Ectodermal cell (in vitro differentiated cells): ENCODE measurements around the gene FAM13A.

Source experiments
- H3K27ac ChIP-seq: 2 replicates; pipeline ENCODE4 v1.7.0; 2013; ENCODE audit warnings: mild to moderate bottlenecking, low read depth, low read length; ENCODE audit not compliant: insufficient read depth, poor library complexity, severe bottlenecking
- H3K27me3 ChIP-seq: 2 replicates; pipeline ENCODE4 v1.7.0; 2013; ENCODE audit warnings: mild to moderate bottlenecking, low read length; ENCODE audit not compliant: insufficient read depth, control insufficient read depth, poor library complexity, severe bottlenecking
- H3K36me3 ChIP-seq: one replicate; pipeline ENCODE4 v1.7.0; 2013; ENCODE audit warnings: low read length; ENCODE audit not compliant: control insufficient read depth, insufficient read depth
- H3K4me1 ChIP-seq: one replicate; pipeline ENCODE4 v1.7.0; 2013; ENCODE audit warnings: low read length; ENCODE audit not compliant: control insufficient read depth, insufficient read depth
- H3K4me3 ChIP-seq: 2 replicates; pipeline ENCODE4 v1.7.0; 2013; ENCODE audit warnings: low read depth, low read length, control low read depth; ENCODE audit not compliant: insufficient read depth
- H3K9me3 ChIP-seq: 2 replicates; pipeline ENCODE4 v1.7.0; 2013; ENCODE audit warnings: mild to moderate bottlenecking, low read length, moderate library complexity; ENCODE audit not compliant: control insufficient read depth
- WGBS, 2 experiments: methylation state at CpG; one replicate each; pipeline ENCODE4 v1.1.7; 2013; ENCODE audit warnings: missing lambda C conversion rate in 2 of 2; 5-methylcytosine and 5-hydroxymethylcytosine counted together

Gene FAM13A

DNA sequence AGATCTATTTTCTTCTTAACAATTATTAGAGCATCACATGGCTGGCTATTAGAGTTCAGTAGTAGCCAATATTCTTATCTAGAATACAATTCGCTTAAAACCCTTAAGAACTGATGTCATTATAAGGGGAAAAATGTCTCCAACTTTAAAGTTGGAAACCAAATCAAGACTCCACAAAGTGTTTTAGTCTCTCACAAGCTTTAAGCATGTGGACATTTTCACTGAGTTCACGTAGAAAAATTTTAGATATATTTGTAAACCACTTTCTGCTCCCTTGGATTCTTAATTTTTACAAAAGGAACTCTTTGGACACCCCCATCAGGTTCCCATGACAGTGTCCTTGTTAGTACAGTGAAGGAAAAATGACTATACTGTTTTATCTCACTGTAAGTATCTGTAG is 235.5 kb downstream of the FAM13A start:
- Histone ChIP-seq H3K4me3 (no peak overlapping the region), H3K27ac (no peak overlapping the region), H3K27me3 (no peaks in the 10 kb centered on the region), H3K4me1 (no peaks in the 10 kb centered on the region), H3K36me3 (no peaks in the 10 kb centered on the region), H3K9me3 (no peaks in the 10 kb centered on the region)
- 40 to 81% methylated on average over 1 to 2 of the region's 2 CpGs for whole genome bisulfite sequencing, 2 experiments

- Histone ChIP-seq H3K27ac (no peak overlapping the region), H3K4me1 (no peaks in the 10 kb centered on the region), H3K36me3 (no peaks in the 10 kb centered on the region), H3K4me3 (no peak overlapping the region), H3K9me3 (no peaks in the 10 kb centered on the region), H3K27me3 (no peaks in the 10 kb centered on the region)
- 84 to 86% methylated on average over 10 of the region's 10 CpGs for WGBS, 2 experiments
Measured at GRCh38 chr4:88820698-88821415, 236.1 kb downstream of the FAM13A start.

DNA sequence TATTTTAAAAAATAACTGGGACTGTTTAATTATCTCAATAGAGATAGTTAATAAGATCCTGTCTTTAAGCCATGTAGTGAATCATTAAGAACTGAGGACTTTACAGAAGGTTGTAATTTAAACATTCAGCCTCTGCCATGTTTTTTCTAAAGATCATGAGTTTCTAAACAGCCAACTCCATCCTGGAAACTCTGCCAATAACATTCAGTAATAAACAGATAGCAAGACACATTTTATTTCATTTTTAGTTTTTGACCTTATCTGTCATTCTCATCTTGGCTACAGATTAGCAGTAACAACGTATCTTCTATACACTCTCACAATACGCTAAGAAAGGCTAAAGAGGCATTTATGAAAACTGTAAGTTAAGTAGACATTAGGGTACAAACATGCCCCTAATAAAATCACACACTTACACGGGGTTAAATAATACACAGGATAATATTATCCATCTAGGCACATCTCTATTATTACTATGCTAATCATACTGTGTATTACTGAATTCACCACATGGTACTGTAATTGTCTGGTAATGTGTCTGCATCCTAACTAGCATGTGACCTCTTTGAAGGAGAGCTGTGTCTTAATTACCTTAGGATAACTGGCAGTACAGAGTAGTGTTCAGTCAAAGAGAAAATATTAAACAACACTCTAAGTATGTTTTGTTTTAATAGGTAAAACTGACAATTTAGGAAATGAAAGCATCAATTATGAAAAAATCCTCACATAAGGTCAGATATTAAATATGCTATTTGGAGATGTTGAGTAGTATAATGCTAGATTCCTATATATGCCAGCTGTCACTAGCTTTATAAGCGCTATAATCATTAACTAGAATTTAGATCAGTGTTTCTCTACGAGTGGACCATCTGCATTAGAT is 236.9 kb downstream of the FAM13A start:
- H3K27ac ChIP-seq = no peak overlapping the region

DNA sequence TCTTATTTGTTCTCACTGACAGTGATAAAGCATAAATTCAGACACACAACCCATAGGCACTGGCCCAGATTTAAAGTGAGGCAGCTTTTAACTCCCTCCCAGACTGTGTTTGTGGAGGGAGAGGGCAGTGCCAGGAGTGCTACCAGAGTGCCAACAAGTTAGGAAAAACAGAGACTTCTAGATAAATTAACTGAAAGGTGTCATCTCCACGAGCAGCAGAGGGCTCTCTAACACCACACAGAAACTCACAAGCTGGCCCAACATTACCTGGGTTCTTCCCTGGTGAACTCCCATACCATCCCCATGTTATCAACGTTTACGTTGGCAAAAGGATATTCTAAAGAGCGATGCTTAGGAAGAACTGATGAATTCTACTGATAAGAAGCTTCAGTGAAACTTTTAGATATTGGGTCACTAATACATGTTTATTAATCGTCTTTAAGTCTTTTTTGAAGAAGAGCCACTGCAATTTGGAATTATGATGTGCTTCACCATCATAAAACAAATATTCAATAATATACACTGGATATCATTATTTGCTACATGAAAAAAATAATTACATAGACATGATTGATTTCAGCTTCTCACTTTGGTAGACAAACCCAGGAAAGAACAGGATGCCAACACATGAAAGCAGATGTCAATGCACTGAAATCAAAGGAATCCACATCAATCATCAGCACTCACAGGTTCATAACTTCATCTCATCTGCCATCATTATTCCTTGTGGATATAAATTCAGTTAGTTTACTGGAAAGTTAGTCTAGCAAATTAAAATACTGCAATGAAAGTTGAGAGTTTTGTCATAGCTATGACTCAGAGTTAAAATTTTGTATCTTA is 238.1 kb downstream of the FAM13A start:
- 43 to 61% methylated on average over 4 to 5 of the region's 5 CpGs for WGBS, 2 experiments
- Histone ChIP-seq H3K27me3 (no peaks in the 10 kb centered on the region), H3K27ac (no peak overlapping the region), H3K36me3 (no peaks in the 10 kb centered on the region), H3K9me3 (no peaks in the 10 kb centered on the region), H3K4me3 (no peak overlapping the region), H3K4me1 (no peaks in the 10 kb centered on the region)

More for the DNA sequence above, 236.9 kb downstream of the FAM13A start:
- Histone ChIP-seq H3K27me3 (no peaks in the 10 kb centered on the region), H3K36me3 (no peaks in the 10 kb centered on the region), H3K4me1 (no peaks in the 10 kb centered on the region), H3K9me3 (no peaks in the 10 kb centered on the region), H3K4me3 (no peak overlapping the region)
- 59 to 92% methylated on average over 3 of the region's 5 CpGs for WGBS, 2 experiments

- no peaks in the 10 kb centered on the region for H3K9me3 ChIP-seq
- H3K27ac ChIP-seq = no peak overlapping the region
- no peaks in the 10 kb centered on the region for H3K4me1 ChIP-seq
- 97 to 100% methylated on average over 2 of the region's 2 CpGs for WGBS, 2 experiments
- H3K4me3 ChIP-seq = no peak overlapping the region
- H3K36me3 ChIP-seq = no peaks in the 10 kb centered on the region
- no peaks in the 10 kb centered on the region for H3K27me3 ChIP-seq
Measured at GRCh38 chr4:88817740-88818139, 239.2 kb downstream of the FAM13A start.

DNA sequence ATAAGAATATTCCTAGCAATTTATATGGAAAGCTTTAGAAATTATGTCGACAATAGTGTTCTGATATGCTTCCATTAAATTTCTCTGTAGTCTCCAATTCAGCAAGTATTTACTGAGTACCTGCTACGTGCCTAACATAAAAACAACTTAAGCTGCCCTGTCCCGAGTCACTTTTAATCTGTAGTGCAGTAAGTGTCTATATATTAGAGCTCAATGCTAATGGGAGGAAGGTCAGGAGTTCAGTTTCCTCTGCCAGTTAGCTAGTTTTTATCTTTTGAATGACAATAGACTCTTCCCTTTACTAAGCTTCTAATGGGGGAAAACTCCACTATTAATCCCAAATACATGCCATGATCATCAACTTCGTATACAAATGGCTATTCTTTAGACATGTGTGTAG is 240.6 kb downstream of the FAM13A start:
- 71 to 88% methylated on average over 2 of the region's 4 CpGs for WGBS, 2 experiments
- Histone ChIP-seq H3K27me3 (no peaks in the 10 kb centered on the region), H3K4me3 (no peak overlapping the region), H3K4me1 (no peaks in the 10 kb centered on the region), H3K9me3 (no peaks in the 10 kb centered on the region), H3K27ac (no peak overlapping the region), H3K36me3 (no peaks in the 10 kb centered on the region)

DNA sequence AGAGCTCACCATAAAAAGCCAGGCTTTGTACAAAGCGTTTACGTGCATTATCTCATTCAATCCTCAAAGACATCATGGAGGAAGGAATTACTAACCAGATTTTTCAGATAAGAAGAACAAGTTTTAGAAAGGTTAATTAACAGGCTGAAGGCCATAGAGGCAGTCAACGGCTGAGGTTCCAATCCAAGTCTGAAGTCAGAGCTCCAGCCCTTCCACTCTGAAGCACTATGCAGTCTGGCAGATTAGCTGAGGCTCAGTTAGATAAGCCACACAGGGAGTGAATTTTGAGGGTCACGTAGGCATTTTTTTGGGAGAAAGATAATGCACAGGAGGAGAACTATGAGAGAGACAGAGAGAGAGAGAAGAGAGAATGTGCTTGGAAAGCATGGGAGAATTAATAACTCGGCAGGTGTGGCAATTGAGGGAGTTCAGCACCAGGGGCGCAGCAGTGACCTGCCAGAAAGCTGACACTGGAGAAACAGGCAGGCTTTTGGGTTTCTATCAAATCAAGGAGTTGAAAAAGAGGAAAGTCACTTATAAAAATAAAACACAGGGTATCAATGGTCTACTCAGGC is 242.9 kb downstream of the FAM13A start:
- no peaks in the 10 kb centered on the region for H3K4me1 ChIP-seq
- no peaks in the 10 kb centered on the region for H3K27me3 ChIP-seq
- no peak overlapping the region for H3K27ac ChIP-seq
- WGBS, 2 experiments = 91 to 94% methylated on average over 6 of the region's 6 CpGs
- no peaks in the 10 kb centered on the region for H3K36me3 ChIP-seq
- H3K4me3 ChIP-seq = no peak overlapping the region
- no peaks in the 10 kb centered on the region for H3K9me3 ChIP-seq

DNA sequence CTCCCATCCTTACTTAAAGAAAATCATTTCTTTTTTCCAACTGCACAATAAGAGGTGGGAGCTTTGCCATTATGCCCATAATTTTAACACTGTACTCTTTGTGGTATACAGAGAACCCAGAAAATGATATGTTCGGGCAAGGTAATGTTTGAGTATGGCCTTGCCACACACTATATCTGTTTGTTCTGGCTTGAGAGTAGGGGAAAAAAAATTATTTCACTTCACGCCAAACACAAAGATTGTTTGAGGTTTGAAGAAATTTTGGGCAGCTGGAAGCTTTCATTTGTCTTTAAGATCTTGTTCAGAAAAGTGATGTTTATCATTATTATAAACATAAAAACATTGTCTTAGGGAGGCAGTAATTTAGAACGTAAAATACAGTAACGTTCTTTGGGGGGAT is 244.0 kb downstream of the FAM13A start:
- Histone ChIP-seq H3K36me3 (no peaks in the 10 kb centered on the region), H3K27me3 (no peaks in the 10 kb centered on the region), H3K4me1 (no peaks in the 10 kb centered on the region), H3K4me3 (no peak overlapping the region), H3K9me3 (no peaks in the 10 kb centered on the region), H3K27ac (no peak overlapping the region)
- WGBS, 2 experiments = 100% methylated on average over 2 of the region's 4 CpGs

GRCh38 chr4:88812420-88812819 is 244.6 kb downstream of the FAM13A start:
- Histone ChIP-seq H3K27ac (no peak overlapping the region), H3K4me1 (no peaks in the 10 kb centered on the region), H3K9me3 (no peaks in the 10 kb centered on the region), H3K36me3 (no peaks in the 10 kb centered on the region), H3K27me3 (no peaks in the 10 kb centered on the region), H3K4me3 (no peak overlapping the region)
- WGBS, 2 experiments = 92 to 95% methylated on average over 1 of the region's 1 CpG
